ENCODE data around the gene SETD3.

Gene SETD3

GRCh38 chr14:99413172-99413571 lies 67.5 kb downstream of the SETD3 start:
- no peaks in the 10 kb centered on the region for H3K36me3 ChIP-seq (ENCODE audit: insufficient read depth, insufficient read length, low read length)
- H3K4me3 ChIP-seq (ENCODE audit: insufficient read length, low read depth): no peak overlapping the region
- H3K9me3 ChIP-seq (ENCODE audit: insufficient read depth, low read length): no peaks in the 10 kb centered on the region
- no peak for TF ChIP-seq YY1 (IDR thresholded peaks at IDR 0.05; ENCODE audit: insufficient read depth, insufficient read length)
- TF ChIP-seq ZNF274 (IDR thresholded peaks at IDR 0.05; ENCODE audit: low read depth, low read length): no peak
- TF ChIP-seq SUZ12 (IDR thresholded peaks at IDR 0.05; ENCODE audit: extremely low read depth, insufficient read depth, insufficient read length): no peak
- no peaks in the 10 kb centered on the region for H3K27me3 ChIP-seq (ENCODE audit: insufficient read depth, insufficient read length)
- peaks cover 7% of the 10 kb centered on the region for H3K4me1 ChIP-seq (ENCODE audit: insufficient read depth, insufficient read length)
- no peak overlapping the region for H3K9ac ChIP-seq (ENCODE audit: insufficient read length, low read depth)
- no peak for DNase-seq (ENCODE audit: low read depth, low spot score)

GRCh38 chr14:99412117-99413061 lies 68.3 kb downstream of the SETD3 start:
- H3K36me3 ChIP-seq (ENCODE audit: insufficient read depth, insufficient read length, low read length): no peaks in the 10 kb centered on the region
- no peak overlapping the region for H3K4me3 ChIP-seq (ENCODE audit: insufficient read length, low read depth)
- no peak for DNase-seq (ENCODE audit: low read depth, low spot score)

GRCh38 chr14:99410019-99410418 lies 70.6 kb downstream of the SETD3 start:
- H3K9ac ChIP-seq (ENCODE audit: insufficient read length, low read depth): no peak overlapping the region
- H3K27me3 ChIP-seq (ENCODE audit: insufficient read depth, insufficient read length): no peaks in the 10 kb centered on the region
- DNase-seq (ENCODE audit: low read depth, low spot score): no peak
- no peaks in the 10 kb centered on the region for H3K9me3 ChIP-seq (ENCODE audit: insufficient read depth, low read length)
- TF ChIP-seq ZNF274 (IDR thresholded peaks at IDR 0.05; ENCODE audit: low read depth, low read length) (no peak), YY1 (IDR thresholded peaks at IDR 0.05; ENCODE audit: insufficient read depth, insufficient read length) (no peak), SUZ12 (IDR thresholded peaks at IDR 0.05; ENCODE audit: extremely low read depth, insufficient read depth, insufficient read length) (no peak)
- H3K4me1 ChIP-seq (ENCODE audit: insufficient read depth, insufficient read length): peaks cover 7% of the 10 kb centered on the region
- H3K4me3 ChIP-seq (ENCODE audit: insufficient read length, low read depth): no peak overlapping the region
- H3K36me3 ChIP-seq (ENCODE audit: insufficient read depth, insufficient read length, low read length): peaks cover 12% of the 10 kb centered on the region

More at GRCh38 chr14:99412117-99413061, 68.3 kb downstream of the SETD3 start:
- Histone ChIP-seq H3K27me3 (ENCODE audit: insufficient read depth, insufficient read length) (no peaks in the 10 kb centered on the region), H3K9me3 (ENCODE audit: insufficient read depth, low read length) (no peaks in the 10 kb centered on the region), H3K9ac (ENCODE audit: insufficient read length, low read depth) (peak overlapping the region; percentile 18), H3K4me1 (ENCODE audit: insufficient read depth, insufficient read length) (peaks cover 7% of the 10 kb centered on the region)
- TF ChIP-seq SUZ12 (IDR thresholded peaks at IDR 0.05; ENCODE audit: extremely low read depth, insufficient read depth, insufficient read length): no peak

GRCh38 chr14:99408971-99409289 lies 71.7 kb downstream of the SETD3 start:
- TF ChIP-seq YY1 (IDR thresholded peaks at IDR 0.05; ENCODE audit: insufficient read depth, insufficient read length): no peak
- TF ChIP-seq SUZ12 (IDR thresholded peaks at IDR 0.05; ENCODE audit: extremely low read depth, insufficient read depth, insufficient read length): no peak
- no peak for TF ChIP-seq ZNF274 (IDR thresholded peaks at IDR 0.05; ENCODE audit: low read depth, low read length)
- Histone ChIP-seq H3K9ac (ENCODE audit: insufficient read length, low read depth) (no peak overlapping the region), H3K27me3 (ENCODE audit: insufficient read depth, insufficient read length) (no peaks in the 10 kb centered on the region), H3K4me3 (ENCODE audit: insufficient read length, low read depth) (no peak overlapping the region), H3K36me3 (ENCODE audit: insufficient read depth, insufficient read length, low read length) (peaks cover 18% of the 10 kb centered on the region), H3K4me1 (ENCODE audit: insufficient read depth, insufficient read length) (peaks cover 7% of the 10 kb centered on the region), H3K9me3 (ENCODE audit: insufficient read depth, low read length) (no peaks in the 10 kb centered on the region)
- no peak for DNase-seq (ENCODE audit: low read depth, low spot score)

GRCh38 chr14:99408286-99408970 lies 72.2 kb downstream of the SETD3 start:
- Histone ChIP-seq H3K9me3 (ENCODE audit: insufficient read depth, low read length) (no peaks in the 10 kb centered on the region), H3K9ac (ENCODE audit: insufficient read length, low read depth) (no peak overlapping the region), H3K36me3 (ENCODE audit: insufficient read depth, insufficient read length, low read length) (peaks cover 22% of the 10 kb centered on the region), H3K27me3 (ENCODE audit: insufficient read depth, insufficient read length) (no peaks in the 10 kb centered on the region), H3K4me1 (ENCODE audit: insufficient read depth, insufficient read length) (peaks cover 7% of the 10 kb centered on the region), H3K4me3 (ENCODE audit: insufficient read length, low read depth) (no peak overlapping the region)
- TF ChIP-seq ZNF274 (IDR thresholded peaks at IDR 0.05; ENCODE audit: low read depth, low read length): no peak
- no peak for TF ChIP-seq SUZ12 (IDR thresholded peaks at IDR 0.05; ENCODE audit: extremely low read depth, insufficient read depth, insufficient read length)
- TF ChIP-seq YY1 (IDR thresholded peaks at IDR 0.05; ENCODE audit: insufficient read depth, insufficient read length): no peak
- no peak for DNase-seq (ENCODE audit: low read depth, low spot score)

- H3K4me1 ChIP-seq (ENCODE audit: insufficient read depth, insufficient read length): peaks cover 4% of the 10 kb centered on the region
- peaks cover 29% of the 10 kb centered on the region for H3K36me3 ChIP-seq (ENCODE audit: insufficient read depth, insufficient read length, low read length)
- DNase-seq (ENCODE audit: low read depth, low spot score): no peak
- H3K4me3 ChIP-seq (ENCODE audit: insufficient read length, low read depth): no peak overlapping the region
- no peaks in the 10 kb centered on the region for H3K27me3 ChIP-seq (ENCODE audit: insufficient read depth, insufficient read length)
- TF ChIP-seq ZNF274 (IDR thresholded peaks at IDR 0.05; ENCODE audit: low read depth, low read length) (no peak), YY1 (IDR thresholded peaks at IDR 0.05; ENCODE audit: insufficient read depth, insufficient read length) (no peak), SUZ12 (IDR thresholded peaks at IDR 0.05; ENCODE audit: extremely low read depth, insufficient read depth, insufficient read length) (no peak)
- H3K9me3 ChIP-seq (ENCODE audit: insufficient read depth, low read length): no peaks in the 10 kb centered on the region
- H3K9ac ChIP-seq (ENCODE audit: insufficient read length, low read depth): no peak overlapping the region
Measured at GRCh38 chr14:99407416-99407815, 73.2 kb downstream of the SETD3 start.

- Histone ChIP-seq H3K9ac (ENCODE audit: insufficient read length, low read depth) (no peak overlapping the region), H3K9me3 (ENCODE audit: insufficient read depth, low read length) (no peaks in the 10 kb centered on the region; the same call in 1 of the 2 replicates), H3K27me3 (ENCODE audit: insufficient read depth, insufficient read length) (no peaks in the 10 kb centered on the region), H3K4me1 (ENCODE audit: insufficient read depth, insufficient read length) (no peaks in the 10 kb centered on the region), H3K4me3 (ENCODE audit: insufficient read length, low read depth) (no peak overlapping the region), H3K36me3 (ENCODE audit: insufficient read depth, insufficient read length, low read length) (peaks cover 52% of the 10 kb centered on the region)
- no peak for TF ChIP-seq ZNF274 (IDR thresholded peaks at IDR 0.05; ENCODE audit: low read depth, low read length)
- no peak for TF ChIP-seq YY1 (IDR thresholded peaks at IDR 0.05; ENCODE audit: insufficient read depth, insufficient read length)
- no peak for TF ChIP-seq SUZ12 (IDR thresholded peaks at IDR 0.05; ENCODE audit: extremely low read depth, insufficient read depth, insufficient read length)
- DNase-seq (ENCODE audit: low read depth, low spot score): no peak
Measured at GRCh38 chr14:99402950-99403349, 77.7 kb downstream of the SETD3 start.

Data from NT2/D1 (cell line).